Endothelial cell of hepatic sinusoid (primary cell): ENCODE results near the gene NKTR.

Experiments used
- in situ Hi-C: cut with HindIII; loops from 2 replicates; pipeline ENCODE4 v1.10.0; 2017; ENCODE audit warnings: low sequenced_read_pairs

The NKTR gene

DNA sequence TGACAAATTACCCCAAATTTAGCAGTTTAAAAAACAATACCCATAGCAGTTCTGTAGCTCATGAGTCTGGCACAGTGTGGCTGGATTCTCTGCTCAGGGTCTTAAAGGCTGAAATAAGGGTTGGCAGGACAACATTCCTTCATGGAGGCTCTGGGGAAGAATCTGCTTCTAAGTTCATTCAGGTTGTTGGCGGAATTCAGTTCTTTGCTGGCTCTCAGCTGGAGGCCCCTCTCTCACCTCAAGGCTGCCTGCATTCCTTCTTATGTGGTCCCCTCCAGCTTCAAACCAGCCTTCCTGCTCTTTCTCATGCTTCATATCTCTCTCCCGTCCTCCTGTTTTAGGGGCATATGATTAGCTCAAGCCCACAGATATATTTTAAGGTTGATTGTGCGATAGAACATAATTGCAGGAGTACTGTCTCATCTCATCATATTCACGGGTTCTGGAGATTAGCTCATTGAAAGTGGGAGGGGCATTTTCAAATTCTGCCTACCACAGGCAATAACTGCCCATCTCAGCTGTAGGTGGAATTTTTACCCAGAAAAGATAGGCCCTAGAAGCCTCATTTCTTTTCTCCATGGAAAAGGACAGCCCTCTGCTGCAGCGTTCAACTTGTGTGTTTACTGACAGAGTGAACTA lies 47.5 kb downstream of the NKTR start:
- in situ Hi-C loops = no loop called here

GRCh38 chr3:42649006-42649405 lies 48.5 kb downstream of the NKTR start:
- in situ Hi-C loops = no loop called here

DNA sequence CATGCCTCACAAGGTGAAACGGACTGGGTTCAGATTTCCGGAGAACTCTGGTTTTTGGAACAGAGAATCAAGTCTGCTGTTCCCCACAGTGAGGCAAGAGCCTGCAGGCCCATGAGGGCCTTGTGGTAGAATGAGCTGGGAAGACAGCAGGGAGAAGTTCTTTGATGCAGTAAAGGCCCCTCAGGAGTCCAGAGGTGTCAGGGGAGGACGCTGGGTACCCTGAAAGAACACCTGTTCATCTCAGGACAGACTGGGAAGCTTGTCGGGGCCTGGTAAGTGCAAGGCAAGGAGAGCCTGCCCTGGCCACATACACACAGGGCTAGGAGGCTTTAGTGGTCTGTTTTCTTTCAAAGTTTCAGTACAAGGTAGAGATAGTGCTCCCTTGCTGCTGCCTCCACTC lies 49.3 kb downstream of the NKTR start:
- in situ Hi-C loops = no loop called here

DNA sequence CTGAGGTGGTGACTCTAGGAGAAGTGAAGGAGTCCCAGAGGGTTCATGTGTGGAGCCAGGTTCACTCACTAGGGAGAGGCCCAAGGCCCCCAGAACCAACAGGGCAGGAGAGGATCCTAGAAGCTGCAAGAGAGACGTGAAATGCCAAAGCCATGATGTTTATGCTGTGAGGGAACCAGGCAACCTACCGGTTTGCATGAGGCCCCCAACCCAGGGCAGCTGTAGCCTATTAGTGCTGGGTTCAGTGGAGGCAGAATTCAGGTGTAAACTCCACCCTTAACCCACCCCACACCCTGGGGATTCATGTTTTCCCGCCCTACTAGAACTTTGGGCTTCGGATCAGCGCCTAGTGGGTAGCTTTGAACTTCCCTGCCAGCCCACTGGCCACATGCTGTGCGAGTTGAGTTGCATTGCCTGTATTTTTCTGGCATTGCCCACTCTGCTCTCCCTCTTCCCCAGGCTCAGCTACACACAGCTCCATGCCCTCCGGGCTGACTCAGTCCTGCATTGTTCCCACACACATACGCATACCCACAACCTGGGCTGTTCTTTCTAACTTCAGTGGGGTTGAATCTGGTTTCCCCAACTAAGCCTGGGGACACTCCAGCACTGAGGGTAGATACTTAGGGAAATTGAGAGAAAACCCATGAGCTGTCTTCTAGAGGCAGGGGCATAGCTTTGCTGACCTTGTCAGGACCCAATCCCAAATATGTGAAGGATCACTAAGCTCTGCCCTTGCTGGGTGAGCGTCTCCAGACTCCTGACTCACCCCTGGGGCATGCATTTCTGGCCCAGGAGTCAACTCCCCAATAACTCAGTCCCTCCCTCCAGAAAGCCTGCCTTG lies 51.0 kb downstream of the NKTR start:
- in situ Hi-C loops = no loop called here

GRCh38 chr3:42652251-42652610 lies 51.7 kb downstream of the NKTR start:
- in situ Hi-C loops = no loop called here

DNA sequence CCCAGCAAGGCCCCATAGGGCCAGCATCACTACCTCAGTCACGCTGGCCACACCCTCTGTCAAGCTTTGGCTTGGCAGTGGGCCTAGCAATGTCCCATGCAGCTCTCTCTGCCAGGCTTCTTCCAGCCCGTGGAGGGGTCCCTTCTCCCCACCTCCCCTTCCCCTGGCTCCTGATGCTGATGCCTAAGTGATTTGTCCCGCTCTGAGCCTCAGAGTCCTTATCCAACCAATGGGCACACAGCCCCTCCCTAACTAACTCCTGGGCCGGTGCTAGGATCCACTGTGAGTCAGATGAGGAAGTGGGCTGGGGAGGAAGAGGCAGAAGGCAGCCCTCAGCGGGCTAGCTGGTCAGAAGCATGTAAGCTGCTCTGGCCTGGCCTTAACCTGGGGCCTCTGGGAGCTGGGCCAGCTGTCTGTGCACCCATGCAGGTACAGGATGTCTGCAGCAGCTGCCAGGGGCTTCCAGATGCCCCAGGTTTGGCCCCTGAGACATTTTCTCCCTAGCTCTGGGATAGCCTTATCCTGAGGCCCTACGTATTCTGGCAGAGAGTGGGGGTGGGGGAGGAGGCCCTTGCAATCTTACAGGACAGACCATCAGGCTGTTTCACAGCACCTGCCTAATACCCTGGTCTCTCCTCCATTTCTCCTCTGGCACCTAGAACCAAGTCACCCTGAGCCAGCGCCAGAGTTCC lies 52.3 kb downstream of the NKTR start:
- in situ Hi-C loops = no loop called here

- in situ Hi-C loops = no loop called here
Measured at GRCh38 chr3:42653303-42653559, 52.7 kb downstream of the NKTR start.

DNA sequence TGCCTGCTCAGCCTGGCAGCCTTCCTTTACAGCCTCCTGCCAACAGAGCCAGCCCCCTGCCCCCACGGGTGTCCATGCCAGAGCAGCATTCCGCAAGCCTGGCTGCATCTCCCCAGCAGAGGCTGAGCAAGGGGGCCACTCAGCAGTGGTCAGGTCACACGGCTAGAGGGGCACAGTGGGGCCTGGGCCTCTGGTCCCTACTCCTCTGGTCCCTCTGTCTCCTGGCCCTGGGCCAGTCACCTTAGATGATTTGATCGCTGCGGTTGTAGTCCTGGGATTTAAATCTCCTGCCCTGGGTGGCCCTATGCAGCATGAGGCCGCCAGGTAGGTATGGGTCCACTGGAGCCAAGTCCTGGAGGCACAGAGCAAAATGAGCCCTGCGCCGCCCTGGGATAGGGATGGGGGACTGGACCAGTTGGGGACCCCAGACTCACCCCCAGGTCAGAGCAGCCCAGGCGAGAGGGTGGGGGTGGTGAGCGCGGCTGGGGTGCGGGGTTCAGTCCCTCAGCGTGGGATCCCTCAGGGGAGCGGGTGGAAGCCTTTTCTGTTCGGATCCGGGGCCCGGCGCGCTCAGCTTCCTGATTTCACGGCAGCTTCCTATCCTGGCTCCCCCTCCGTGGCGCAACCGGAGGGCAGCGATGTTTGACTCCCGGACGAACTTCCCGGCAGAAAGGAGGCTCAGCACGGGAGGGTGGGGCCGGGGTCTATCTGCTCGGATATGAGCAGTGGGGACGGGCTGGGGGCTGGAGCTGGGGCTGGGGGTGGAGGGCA lies 53.3 kb downstream of the NKTR start, which contains the start of gene ZBTB47:
Gene ZBTB47, plus strand, starts transcription at position 138 of the 771 bp plus-strand sequence. CDS start 4,659 bp downstream, outside the sequence.
- in situ Hi-C loops = no loop called here

DNA sequence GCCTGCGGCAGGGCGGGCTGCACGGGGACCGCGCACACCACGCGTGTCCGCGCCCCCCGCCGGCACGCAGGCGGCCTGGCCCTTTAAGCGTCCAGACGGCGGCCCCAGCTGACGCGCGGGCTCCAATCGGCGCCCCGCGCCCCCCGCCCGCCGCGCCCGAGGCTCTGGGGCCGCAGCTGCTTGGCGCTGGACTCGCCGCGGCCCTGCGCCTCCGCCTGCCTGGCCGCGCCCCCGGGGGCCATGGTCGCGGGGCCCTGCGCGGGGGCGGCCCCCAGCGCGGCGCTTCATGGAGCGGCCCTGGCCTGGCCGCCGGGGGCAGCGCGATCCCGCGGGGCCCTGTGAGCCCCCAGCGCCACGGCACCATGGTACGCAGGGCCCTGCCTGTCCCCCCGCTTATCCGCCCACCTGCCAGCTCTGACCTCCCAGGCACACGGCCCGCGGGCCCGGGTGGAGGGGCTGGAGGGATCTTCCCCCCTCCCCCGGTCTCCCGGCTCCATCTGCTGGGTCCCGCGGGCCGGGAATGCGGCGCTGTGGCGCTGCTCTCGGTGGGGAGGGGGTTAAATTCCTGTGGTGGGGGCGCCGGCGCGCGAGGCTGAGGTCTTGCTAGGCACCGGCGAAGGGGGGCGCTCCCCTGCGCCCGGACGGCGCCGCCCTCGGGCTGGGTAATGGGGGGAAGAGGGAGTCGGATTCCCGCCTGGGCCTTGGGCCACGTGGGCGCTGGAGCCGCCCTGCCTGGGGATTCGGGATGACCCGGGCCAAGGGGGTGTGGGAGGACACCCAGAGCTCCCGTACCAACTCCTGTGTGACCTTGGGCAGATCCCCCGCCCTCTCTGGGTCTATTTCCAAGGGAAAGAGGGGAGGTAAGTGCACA lies 54.1 kb downstream of the NKTR start:
- in situ Hi-C loops = no loop called here

- in situ Hi-C loops = no loop called here
Measured at GRCh38 chr3:42655331-42655888, 54.9 kb downstream of the NKTR start.

DNA sequence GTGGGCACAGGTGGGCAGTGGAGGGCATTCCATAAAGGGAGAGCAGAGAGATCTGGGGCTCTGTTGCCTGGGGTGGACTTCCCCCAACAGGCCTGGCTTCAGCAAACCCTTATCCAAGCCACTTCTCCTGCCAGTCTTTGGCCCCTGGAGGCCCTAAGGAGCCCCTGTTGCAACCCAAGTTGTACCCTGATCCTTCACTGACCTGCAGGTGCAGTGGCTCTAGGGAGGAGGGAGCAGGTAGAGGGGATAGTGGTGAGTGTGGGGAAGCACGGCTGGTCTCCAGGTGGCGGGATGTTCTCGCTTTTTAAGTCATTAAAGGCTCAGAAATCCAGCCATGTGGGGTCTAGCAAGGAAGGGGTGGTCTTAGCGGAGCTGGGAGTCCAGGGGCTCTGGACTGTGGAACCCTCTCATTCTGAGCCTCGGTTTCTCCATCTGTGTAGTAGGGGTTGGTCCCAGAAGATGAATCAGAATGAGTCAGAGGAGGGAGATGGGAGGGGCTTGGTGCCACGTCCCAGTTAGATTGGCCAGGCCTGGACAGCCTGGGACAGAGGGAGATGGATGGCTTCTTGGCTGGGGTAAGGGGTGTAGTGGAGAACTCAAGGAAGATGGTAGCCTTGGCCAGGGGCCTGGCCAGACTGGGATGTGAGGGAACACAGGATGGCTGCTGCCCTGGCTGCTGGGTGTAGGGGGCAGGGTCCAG lies 55.6 kb downstream of the NKTR start:
- in situ Hi-C loops = no loop called here

DNA sequence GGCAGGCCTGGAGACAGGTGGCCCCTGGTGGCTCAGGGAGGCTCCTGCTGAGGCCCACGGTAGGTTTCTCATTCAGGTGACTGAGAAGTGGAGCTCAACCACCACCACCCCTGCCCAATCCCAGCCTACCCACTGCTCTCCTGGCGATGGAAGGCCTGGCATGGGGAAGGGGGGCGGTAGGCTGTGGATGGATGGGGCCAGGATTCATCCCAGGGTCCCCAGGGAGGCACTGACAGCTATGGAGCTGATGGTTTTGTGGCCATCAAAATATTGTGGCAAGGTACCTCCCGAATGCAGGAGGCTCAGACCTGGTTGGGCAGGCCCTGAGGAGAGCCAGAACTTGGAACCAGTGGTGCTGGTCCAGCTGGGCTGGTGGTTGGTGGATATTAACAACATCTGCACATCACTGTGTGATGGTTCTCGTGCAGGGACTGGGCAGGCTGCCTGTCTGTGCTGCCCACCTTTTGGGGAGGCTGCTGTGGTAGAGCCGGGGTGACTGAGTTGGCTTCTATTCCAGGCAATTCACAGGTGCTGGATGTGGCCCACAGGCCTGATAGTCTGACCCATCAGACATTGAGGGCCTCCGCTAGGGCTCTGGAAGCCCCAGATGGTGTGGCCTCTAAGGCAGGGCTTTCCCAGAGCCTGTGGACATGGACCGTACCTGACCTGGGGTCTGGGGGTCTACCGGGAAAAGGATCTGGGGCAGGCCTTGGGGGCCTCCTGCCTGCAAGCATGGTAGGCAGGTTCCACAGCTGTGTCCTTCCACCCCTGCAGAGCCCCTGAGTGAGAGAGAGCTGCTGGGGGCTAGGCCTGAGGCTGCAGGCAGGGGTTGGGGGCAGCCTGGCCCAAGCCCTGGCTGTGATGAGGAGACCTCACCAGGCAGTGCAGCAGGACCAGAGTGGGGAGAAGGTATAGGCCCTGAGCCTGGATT lies 56.5 kb downstream of the NKTR start:
- in situ Hi-C loops = no loop called here

DNA sequence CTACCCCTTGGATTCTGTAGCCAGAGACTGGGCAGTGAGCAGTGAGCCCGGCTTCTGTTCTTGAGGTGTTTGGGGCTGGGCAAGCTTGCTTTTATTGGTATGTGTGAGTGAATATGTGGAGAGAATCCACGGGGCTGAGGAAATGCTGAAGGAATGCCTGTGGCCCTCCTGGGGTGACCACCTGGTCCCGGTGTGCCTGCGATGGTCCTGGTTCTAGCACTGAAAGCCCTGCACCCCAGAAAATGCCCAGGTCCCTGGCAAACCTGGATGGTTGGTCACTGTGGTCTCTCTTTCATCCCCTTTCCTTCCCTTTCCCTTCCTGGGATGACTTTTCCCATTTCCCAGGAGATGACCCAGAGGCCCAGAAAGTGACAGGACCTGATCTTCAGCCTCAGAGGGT lies 57.2 kb downstream of the NKTR start:
- in situ Hi-C loops = no loop called here

DNA sequence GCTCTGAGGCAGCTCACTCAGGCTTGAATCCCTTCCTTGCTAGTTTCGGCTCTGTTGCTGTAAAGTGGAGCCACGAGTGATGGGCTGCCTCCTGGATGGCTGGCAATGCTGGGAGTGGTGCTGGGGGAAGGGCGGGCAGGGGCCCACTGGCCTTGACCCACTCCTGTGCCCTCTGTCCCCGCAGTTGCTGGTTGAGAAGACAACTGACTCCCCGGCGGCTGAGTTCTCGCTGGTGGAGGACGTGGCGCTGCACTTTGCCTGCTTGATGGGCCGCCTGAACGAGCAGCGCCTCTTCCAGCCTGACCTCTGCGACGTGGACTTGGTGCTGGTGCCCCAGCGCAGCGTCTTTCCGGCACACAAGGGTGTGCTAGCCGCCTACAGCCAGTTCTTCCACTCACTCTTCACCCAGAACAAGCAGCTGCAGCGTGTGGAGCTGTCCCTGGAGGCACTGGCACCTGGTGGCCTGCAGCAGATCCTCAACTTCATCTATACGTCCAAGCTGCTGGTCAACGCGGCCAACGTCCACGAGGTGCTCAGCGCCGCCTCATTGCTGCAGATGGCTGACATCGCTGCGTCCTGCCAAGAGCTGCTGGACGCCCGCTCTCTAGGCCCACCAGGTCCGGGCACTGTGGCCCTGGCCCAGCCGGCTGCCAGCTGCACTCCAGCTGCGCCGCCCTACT lies 57.7 kb downstream of the NKTR start:
- in situ Hi-C loops = no loop called here

DNA sequence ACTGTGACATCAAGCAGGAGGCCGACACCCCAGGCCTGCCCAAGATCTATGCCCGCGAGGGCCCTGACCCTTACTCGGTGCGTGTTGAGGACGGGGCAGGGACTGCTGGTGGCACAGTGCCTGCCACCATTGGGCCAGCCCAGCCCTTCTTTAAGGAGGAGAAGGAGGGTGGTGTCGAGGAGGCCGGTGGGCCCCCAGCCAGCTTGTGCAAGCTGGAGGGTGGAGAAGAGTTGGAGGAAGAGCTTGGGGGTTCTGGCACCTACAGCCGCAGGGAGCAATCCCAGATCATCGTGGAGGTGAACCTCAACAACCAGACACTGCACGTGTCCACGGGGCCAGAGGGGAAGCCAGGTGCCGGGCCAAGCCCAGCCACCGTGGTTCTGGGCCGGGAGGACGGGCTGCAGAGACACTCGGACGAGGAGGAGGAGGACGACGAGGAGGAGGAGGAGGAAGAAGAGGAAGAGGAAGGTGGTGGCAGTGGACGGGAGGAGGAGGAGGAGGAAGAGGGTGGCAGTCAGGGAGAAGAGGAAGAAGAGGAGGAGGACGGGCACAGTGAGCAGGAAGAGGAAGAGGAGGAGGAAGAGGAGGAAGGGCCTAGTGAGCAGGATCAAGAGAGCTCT lies 58.4 kb downstream of the NKTR start:
- in situ Hi-C loops = no loop called here

GRCh38 chr3:42659451-42660130 lies 59.1 kb downstream of the NKTR start:
- in situ Hi-C loops = loop anchor here (5.0 kb wide), 2 partner anchors 53 to 108 kb away; no protein-coding TSS in a partner anchor
